DMS 273 (cell line): ENCODE data around the gene TMEM132D.
A peak's percentile ranks its signal among the peaks of the same experiment; 100 is the strongest.
"Not testable (repeated sequence)": the region's sequence is repeated elsewhere in the genome, so short reads cannot be mapped to it uniquely, and the experiment has no call there.

Experiments used
- DNase-seq: peaks from one replicate; lab custom pipeline; 2025; ENCODE audit not compliant: unreplicated experiment; lab: John Stamatoyannopoulos, UW

Gene TMEM132D

DNA sequence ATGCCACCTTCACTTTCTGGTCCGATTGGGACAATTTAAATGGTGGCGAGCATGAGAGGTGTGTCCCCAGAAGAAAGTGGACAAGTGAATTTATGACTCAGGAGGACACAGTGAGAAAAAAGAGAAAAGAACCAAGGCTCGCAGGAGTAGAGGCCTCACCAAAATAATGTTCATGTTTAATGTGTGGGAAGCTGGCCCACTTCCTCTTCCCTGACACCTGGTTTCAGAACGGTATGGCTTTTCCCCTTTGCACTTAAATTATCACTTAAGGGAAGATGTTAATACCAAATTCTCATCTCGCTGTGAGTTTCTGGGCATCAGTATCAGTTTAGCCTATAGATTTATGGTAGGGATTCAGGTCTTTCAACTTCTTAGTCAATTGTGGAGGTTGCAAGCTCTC is 824.1 kb downstream of the TMEM132D start:
- DNase-seq, result no peak

DNA sequence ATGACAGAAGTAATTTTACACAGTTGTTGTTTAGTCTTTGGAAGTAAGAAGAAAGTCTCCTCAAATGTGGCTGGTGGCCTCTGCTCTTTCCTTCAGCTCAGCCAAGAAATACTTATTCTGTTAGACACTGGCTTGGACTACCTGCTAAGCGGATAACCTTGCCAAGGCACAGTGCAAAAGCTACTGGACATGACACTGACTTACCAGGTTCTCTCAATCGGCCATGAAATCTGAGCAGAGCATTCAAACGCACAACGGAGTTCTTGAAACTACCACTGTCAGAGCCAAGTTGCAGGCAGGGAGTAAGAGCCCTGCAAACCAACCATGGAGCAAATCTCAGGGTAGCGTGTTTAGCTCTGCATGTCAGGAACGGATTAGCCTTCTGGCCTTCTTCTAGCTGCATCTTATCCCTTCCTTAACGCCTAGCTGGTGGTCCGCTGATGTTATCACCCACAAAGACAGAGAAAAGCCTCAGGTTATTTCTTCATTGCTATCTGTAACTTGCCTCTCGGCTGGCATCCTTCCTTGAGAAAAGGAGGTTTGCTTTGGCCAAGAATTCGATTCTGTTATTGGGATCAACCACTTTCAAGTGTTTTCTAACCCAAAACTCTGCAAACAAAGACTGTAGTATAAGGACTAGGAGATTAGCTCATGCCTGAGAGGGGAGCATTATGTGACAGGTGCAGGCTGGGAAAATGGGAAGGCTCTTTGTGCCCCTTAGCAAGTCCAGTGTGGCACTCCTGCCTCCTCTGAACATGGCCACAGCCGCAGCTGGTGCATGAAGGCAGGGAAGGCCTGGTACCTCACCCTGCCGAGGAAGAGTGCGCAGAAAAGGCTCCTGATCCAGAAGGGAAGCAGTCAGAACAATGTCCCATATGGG is 827.1 kb downstream of the TMEM132D start:
- DNase-seq, result no peak

DNA sequence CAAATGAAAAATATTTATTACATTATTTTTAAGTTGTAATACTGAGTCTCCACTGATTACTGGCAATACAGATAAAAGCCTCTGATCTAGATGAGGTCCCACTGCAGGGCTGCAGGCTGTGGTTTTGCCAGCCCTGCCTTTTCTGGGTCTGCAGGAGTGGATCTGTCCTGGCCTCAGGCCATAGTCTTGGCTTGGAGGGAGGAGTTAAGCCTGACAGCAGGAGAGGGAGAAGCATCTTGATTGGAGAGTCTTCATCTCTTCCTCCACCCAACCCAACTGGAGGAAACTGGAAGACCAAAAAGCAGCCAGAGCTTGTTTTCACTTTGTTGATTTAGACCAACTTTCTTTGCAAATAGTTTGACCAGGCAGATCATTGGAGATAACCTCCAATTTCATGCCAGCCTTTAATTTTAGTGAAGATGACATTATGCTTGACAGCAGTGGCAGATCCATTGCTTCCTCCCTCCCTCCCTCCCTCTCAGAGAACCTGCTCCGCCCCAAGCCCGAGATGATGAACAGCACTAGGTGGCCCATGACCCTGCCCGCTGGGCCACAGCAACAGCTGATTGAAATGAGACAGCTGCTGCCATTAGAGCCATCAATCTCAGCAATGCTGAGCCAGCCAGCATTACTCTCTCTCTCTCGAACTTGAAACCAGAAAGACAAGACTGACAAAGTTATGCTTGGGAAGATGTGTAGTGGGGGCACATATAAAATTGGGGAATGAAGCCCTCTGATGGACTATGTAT is 828.2 kb downstream of the TMEM132D start:
- no peak for DNase-seq

DNA sequence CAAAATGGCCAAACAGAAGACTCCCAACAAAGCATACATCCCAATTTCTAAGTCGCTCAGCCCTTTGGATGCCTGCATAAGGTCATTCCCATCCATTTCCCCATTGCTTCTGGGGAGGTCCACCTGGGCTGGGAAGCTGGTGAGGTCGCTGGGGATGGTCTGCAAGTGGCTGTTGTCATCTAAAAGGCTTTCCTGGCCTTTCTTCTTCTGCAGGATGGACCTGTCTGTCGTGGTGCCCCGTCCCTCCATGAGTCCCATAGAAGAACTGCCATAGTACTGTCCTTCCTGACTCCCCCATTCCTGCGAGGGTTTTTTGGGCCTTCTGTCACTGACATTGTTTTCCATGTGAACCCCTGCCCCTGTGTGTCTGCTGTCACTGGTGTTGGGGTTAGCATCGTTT is 829.4 kb downstream of the TMEM132D start:
- DNase-seq, result no peak

DNA sequence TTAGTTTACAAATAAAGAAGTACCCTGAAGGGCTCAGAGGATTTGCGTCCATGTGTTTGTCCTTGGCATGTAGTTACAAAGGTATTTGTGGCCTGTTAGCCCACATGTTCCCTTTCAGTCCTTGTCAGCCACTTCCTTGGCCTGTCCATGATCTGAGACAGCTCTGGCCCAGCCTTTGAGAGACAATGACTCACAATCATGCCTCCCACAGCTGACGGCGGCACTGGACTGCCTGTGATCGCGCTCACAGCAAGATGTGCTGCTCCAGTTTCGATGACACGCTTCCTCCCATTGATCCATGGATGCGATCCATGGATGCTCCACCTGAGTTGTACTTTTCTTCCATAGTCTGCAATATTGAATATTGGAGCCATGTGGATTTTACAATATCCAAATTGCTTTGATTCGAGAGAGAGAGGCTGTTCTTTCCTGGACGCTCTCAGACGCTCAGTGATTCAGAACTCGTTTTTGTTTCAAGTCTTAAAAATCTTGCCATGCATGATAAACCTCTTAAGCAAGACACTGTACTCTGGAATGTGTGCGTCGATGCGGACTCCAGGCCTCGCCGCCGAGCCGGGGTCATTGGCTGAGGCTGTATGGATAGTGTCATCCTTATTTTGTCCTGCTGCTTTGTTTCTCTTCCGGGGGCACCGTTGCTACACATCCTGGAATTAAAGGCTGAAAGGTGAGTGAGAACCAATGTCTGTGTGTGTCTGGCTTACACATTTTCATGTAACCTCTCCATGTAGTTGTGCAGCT is 830.5 kb downstream of the TMEM132D start:
- no peak for DNase-seq

DNA sequence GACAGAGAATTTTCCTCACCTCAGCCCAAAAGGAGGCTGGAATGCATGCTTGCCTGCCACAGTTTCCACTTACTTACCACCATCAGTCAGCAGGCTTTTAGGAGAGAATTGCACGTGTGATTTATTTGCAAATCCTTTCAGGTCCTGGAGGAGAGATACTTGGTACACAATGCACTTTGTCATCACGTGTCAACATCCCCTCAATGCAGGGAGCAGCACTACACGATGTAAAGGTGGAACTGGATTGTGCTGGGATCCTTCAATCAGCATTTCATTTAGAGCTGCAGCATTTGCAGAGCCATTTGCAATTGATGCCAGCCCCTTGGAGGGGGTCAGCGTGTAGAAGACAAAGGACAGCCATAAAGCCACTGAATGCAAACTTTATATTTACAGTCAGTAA is 832.5 kb downstream of the TMEM132D start:
- no peak for DNase-seq

DNA sequence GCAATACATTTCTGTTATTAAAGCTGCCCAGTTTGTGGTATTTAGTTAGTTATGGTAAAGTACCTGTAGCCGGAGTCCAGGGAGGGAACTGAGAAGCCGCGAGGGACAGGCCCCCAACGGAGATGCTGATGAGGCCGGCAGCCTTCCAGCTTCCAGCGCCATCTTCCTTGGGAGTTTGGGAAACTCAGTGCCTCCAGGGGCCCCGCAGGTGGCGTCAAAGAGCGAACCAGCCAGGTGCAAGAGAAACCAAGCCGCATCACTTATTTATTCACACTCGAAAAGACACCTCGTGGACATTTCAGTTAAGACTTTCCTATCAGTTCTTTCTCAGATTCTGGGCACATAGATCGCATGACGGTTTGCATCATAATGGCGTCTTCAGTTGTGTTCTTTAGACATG is 833.9 kb downstream of the TMEM132D start:
- DNase-seq, result no peak

DNA sequence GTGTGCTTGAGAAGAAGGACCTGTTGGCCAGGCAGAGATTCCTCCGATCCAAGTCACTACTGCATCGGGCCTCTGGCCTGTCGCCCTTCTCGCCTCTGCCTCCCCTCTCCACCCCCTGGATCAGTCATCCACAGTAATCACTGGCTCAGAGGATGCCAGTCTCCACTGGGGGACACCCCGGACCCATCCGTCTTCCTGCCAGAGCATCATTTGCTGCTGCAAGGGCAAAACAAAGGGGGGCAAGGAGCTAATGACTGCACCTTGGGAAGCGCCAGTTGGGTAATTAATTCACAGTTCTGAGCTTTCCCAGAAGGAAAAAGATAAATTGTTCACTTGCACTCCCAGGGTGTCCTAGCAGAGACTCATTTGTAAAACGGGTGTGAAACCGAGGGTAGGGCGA is 835.1 kb downstream of the TMEM132D start:
- DNase-seq, result no peak

DNA sequence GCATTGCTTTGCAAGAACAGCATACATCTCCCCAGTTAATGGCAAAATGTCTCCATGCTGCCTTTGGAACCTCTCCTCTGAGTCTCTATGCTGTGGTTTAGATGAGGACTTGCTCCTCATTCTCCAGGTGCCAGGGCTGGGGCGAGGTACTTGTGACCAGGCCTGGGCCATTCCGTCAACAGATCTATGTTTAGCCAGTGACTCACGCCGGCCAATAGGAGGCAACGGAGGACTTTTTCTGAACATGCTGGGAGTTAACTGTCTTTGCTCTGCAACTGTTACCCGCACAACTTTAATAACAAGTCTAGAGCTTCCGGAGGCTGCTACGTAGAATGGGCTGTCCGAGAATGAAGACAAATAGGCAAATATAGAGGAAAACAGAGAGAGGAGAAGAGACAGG is 836.3 kb downstream of the TMEM132D start:
- peak; percentile 2 for DNase-seq

DNA sequence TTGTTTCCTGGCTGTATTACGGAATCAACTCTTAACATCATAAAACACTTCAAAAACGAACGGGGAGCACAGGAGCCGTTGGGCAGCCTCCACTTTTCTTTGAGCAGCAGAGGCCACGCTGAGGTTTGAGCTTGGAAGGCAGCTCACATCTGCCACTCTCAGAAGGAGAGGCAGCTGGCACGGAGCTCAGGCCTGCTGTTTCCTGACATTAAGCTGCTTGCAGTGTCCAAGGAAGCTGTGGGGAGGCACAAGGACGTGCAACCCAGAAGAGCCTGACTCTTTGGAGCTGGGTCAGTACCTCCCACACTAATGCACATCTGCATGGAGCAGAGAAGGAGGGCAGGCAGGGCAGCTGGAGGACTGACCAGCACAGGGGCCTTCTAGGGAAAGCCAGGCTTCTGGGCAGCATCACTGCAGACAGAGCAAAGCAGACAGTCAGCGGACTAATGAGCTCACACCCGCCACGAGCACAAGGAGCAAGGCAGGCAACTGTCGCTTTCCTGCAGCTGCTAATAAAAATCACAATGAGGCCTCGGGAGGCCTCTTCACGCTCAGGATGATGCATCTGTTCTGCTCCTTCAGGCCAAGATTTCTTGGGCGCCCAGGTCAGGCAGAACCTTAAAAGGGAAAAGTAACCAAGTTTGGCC is 839.5 kb downstream of the TMEM132D start:
- peak; percentile 61 for DNase-seq

DNA sequence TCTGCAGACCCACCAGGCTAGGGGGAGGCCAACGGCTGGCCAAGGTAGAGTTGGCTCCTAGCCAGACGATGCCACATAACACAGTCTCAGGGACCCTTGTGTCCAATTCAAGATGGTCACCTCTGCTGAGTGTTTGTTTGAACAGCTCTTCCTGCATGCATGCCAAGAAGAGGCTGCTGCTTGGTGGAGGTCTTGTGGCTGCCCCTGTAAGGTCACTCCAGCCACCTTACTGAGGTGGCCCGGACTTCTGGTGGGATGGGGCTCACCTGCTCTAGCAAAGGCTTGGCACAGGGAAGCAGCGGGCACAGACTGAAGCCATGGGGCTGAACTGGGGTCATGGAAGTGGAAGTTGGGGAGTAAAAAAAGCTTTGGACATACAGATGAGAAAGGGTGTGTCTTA is 840.2 kb downstream of the TMEM132D start:
- no peak for DNase-seq

DNA sequence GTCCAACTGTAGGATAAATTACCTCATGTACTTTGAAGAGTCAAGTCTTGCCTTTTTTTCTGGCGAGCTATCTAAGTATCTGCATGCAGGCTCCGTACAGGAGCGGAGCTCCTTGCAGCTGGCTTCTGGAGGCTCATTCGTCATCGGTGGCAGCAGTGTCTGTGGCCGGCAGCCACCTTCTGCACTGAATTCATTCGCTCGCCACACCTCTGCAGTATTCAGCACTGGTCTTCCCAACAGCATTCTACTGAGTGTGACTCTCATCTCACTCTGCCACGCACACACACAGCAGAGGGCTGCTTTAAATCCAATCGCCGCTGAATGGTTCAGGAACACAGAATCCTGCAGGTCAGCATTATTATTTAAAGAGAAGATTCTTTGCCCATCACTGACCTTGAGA is 850.6 kb downstream of the TMEM132D start:
- DNase-seq, result no peak

DNA sequence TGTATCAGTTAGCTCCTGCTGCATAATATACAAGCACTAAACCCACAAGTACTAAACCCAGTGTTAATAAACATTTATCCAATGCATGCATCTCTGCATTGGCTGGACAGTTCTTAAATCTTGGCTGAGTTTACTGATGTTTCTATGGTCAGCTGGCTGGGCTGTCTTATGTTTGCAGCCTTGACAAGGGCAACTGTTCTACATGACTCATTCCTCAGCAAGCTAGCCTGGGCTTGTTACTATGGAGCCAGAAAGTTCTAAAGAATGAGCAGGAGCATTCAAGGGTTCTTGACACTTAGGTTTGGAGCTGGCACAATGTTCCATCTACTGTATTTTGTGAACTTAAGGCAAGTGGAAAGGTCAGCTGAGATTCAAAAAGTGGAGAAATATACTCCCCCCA is 851.5 kb downstream of the TMEM132D start:
- DNase-seq, result no peak

DNA sequence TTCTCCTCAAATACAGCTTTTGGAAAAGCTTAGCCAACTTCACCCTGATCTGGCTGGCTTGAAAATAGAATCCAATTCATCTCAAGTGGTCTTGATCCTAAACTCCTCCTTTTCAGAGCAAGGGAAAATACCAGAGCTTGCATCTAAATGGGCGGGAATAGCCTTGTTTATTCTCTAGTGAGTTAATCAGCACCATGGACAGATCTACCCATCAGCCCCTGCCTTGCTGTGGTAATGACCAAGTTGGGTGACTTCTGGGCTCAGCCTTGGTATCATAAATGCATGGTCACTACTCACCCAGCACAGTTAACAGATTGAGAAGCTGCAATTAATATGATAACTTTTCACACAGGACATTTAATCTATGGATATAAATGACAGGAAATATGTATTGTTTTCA is 853.9 kb downstream of the TMEM132D start:
- no peak for DNase-seq

DNA sequence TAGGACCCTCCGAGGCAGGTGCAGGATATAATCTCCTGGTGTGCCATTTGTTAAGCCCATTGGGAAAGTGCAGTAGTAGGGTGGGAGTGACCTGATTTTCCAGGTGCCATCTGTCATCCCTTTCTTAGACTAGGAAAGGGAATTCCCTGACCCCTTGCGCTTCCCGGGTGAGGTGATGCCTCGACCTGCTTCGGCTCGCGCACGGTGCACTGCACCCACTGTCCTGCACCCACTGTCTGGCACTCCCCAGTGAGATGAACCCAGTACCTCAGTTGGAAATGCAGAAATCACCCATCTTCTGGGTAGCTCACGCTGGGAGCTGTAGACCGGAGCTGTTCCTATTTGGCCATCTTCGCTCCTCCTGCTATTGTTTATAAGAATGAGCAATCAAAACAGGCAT is 860.5 kb downstream of the TMEM132D start:
- DNase-seq, result not testable (repeated sequence)

DNA sequence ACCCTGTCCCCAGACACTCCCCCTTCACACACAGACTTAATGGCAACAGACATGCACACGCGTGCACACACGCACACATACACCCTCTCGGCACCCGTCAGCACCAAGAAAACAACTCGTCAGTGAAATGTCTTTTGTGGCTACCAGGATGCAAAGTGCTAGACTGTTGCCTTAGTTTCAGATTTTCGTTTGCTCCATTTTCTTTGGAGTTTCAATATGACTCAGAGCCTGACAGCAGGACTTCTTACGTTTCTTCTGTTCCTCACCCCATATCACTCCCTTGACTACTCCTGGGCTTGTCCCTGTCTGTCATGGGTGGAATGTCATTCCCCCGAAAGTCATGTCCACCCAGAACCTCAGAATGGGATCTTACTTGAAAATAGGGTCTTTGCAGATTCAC is 867.7 kb downstream of the TMEM132D start:
- no peak for DNase-seq

DNA sequence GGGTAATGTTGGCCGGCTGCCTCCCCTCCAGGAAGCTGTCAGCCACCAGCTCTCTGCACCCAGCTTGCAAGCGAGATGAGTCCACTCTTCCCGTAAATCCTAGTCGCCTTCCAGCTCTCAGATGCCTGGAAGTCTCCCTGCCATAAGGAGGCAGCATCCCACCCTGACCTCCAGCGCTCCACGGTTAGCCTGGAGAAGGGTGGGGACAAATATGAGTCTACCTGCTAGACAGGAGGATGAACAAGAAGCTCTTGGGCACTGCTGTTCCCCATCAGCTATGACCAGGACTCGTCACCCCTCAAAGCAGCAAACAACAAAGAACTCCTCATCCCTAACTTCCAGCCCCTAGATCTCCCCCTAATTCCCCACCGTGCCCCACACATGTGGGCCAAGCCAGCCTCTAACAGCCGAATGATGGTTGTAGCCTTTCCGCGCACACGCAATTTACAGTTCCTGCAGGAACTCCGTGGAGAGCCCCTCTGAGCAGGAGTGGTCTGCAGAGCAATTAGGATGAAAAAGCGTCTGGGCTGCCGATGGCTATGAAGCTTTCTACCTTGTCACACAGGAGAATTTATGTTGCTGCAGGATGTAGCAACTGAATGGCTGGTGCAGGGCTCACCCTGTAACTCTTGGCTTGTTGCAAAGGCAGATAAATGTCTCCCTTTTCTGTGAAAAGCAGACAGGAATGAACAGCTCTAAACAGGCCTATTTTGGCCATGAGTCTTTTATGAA is 869.1 kb downstream of the TMEM132D start:
- no peak for DNase-seq

DNA sequence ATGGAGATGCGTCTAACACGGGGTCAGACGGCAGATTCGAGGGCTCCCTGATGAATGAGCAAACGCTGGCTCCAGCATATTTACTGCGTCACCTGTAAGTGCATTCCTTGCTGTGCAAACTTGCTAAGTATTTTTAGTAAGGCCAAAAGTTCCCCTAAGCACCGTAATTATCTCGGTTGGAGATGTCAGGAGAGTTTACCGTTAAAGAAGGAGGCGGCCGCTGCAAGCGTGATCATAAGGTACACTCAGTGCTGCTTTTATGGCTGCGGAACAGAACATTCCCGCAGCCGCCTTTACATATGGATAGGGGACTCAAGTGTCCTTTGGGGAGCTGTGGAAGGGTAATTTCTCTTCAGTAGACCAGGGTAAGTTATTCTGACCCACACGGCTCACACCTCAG is 875.0 kb downstream of the TMEM132D start:
- DNase-seq, result no peak

DNA sequence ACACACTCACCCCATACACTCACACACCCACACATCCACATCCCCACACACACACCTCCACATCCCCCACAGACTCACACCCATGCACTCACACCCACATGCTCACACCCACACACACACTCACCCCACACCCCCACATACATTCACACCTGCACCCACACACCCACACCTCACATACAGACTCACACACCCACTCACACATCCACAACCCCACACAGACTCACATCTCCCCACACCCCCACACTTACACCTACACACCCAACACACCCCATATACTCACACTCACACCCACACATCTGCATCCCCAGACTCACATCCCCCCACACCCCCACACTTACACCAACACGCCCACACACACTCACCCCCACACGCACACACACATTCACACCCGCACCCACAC is 878.8 kb downstream of the TMEM132D start:
- no peak for DNase-seq
